CD4-positive, alpha-beta T cell (primary cell): ENCODE measurements around the gene GAPDHS. TPM values are rescaled to one million over a fixed set of nuclear protein-coding genes. Genes with fewer than 3 reads are reported as not detected.

ENCODE experiments used
- ATAC-seq: fragments of 200-7000 bp; cut with Tn5 transposase; one replicate; pipeline ENCODE4 v1.10.0; 2022; ENCODE audit warnings: mild to moderate bottlenecking; ENCODE audit not compliant: poor library complexity
- CTCF ChIA-PET: fragments of 350-600 bp; sonication (Branson Sonifier 250); formaldehyde crosslinking; loops from one replicate; lab custom pipeline; 2021; ENCODE audit warnings: antibody characterized with exemption, inconsistent platforms; lab: Charles Lee
- POLR2A ChIA-PET: fragments of 350-600 bp; sonication (Branson Sonifier 250); formaldehyde crosslinking; loops from one replicate; lab custom pipeline; 2021; ENCODE audit warnings: antibody characterized with exemption, inconsistent platforms; lab: Charles Lee
- DNase-seq, 14 experiments: peaks; one replicate each; pipeline ENCODE4 v3.0.0-alpha.2; 2013 to 2020; ENCODE audit warnings: mixed read lengths in 2 of 14
- H3K27ac ChIP-seq, 2 donors: one replicate each; pipeline versions ENCODE4 v1.5.1 to v1.7.0; 2013; ENCODE audit warnings: low read length in 2 of 2, low read depth in 1 of 2, mild to moderate bottlenecking in 1 of 2
- H3K27me3 ChIP-seq, 2 experiments: 1 replicate in 1 of 2; 2 replicates in 1 of 2; pipeline versions ENCODE4 v1.6.1 to v1.7.0; 2013; ENCODE audit warnings: low read length in 2 of 2, control low read depth in 1 of 2, mild to moderate bottlenecking in 1 of 2, moderate library complexity in 1 of 2; ENCODE audit not compliant: insufficient read depth in 2 of 2, control insufficient read depth in 1 of 2
- H3K36me3 ChIP-seq: one replicate; pipeline ENCODE4 v1.6.1; 2013; ENCODE audit warnings: low read length, control low read depth; ENCODE audit not compliant: insufficient read depth
- H3K4me1 ChIP-seq: one replicate; pipeline ENCODE4 v1.6.1; 2013; ENCODE audit warnings: low read length, control low read depth; ENCODE audit not compliant: insufficient read depth
- H3K4me3 ChIP-seq: one replicate; pipeline ENCODE4 v1.5.1; 2013; ENCODE audit warnings: mild to moderate bottlenecking, low read length, moderate library complexity
- H3K9me3 ChIP-seq, 2 experiments: 1 replicate in 1 of 2; 2 replicates in 1 of 2; pipeline versions ENCODE4 v1.6.1 to v1.7.0; 2013; ENCODE audit warnings: low read length in 2 of 2, mild to moderate bottlenecking in 2 of 2, control low read depth in 1 of 2, moderate library complexity in 1 of 2; ENCODE audit not compliant: control insufficient read depth in 1 of 2, insufficient read depth in 1 of 2
- H3K27ac Mint-ChIP-seq: one replicate; pipeline ENCODE4 v1.8.0; 2020; ENCODE audit warnings: mixed read lengths
- H3K27me3 Mint-ChIP-seq: one replicate; pipeline ENCODE4 v1.8.0; 2021; ENCODE audit warnings: mixed read lengths
- H3K36me3 Mint-ChIP-seq: one replicate; pipeline ENCODE4 v1.8.0; 2021; ENCODE audit warnings: low read depth, mixed read lengths
- H3K4me1 Mint-ChIP-seq: one replicate; pipeline ENCODE4 v1.8.0; 2021; ENCODE audit warnings: low read depth, mixed read lengths
- H3K4me3 Mint-ChIP-seq: one replicate; pipeline ENCODE4 v1.8.0; 2020; ENCODE audit warnings: mild to moderate bottlenecking, mixed read lengths
- H3K9me3 Mint-ChIP-seq: one replicate; pipeline ENCODE4 v1.8.0; 2020; ENCODE audit warnings: mixed read lengths
- intact Hi-C, 2 experiments: fragments of 100-400 bp; cut with DNase I in 1 of 2; cut with micrococcal nuclease in 1 of 2; formaldehyde crosslinking; loops; one replicate each; pipeline versions ENCODE4 v1.15.1 to v1.9.0; 2023 to 2025; cut with DNase I, micrococcal nuclease
- total RNA-seq, 174 experiments: library from RNA in 2 of 174; stranded (reverse) in 2 of 174; gene quantifications; one replicate each; pipeline ENCODE4 v1.2.3 and lab custom pipeline; 2021 to 2026
- TF ChIP-seq, protein P1 (sequence below): fragments of 200-600 bp; IDR thresholded peaks from one replicate; pipeline ENCODE4 v1.8.0; 2022; ENCODE audit warnings: antibody characterized with exemption, mild to moderate bottlenecking

Gene GAPDHS
- total RNA-seq, 2 experiments from 2014 or later = not detected

DNA sequence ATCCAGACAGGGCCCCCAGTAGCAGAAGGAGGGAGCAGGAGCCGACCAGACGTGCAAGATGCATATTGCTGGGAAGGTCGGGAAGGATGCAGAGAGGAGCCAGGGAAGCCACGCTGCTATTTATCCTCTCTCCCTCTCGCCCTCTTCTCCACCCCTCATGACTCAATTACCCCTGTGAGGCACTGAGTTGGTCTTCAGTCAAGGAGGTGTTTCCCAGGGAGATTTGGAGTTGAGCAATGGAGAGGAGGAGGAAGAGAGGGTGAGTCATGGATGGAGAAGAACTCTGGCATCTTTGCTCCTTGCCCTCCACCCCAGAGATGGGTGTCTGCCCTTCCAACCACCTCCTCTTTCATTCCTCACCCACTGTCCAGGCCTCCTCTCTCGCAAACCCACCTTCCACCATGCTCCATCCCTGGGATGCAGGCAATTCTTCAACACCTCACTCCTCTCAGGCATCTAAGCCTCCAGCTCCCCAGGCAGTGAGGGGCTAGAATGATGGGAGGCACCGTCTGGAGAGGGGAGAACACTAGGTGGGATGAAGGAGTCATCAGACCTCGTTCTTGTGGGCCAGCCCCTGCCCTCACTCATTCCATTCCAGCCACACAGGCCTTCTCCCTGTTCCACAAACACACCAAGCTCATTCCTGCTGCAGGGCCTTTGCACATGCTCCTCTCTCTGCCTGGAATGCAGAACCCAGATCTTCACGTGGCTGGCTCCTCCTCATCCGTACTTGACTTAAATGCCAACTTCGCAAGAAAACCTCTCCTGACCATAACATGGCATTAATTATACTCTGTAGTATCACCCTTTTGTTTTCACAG lies 4.8 kb upstream of the GAPDHS start, which contains the start of gene SBSN:
Gene SBSN, minus strand, starts transcription at position 94 of the 821 bp plus-strand sequence. Its CDS starts 30 bp downstream, at position 64.
- Mint-ChIP-seq H3K27ac (no peak within 1 kb of the TSS), H3K36me3 (no peaks in the 10 kb centered on the region), H3K9me3 (no peaks in the 10 kb centered on the region), H3K4me3 (no peak within 1 kb of the TSS), H3K4me1 (peaks cover 5% of the 10 kb centered on the region), H3K27me3 (peaks cover 56% of the 10 kb centered on the region)
- DNase-seq (no peak), ATAC-seq (no peak)
- intact Hi-C loops = no loop called here
- Histone ChIP-seq H3K36me3 (no peaks in the 10 kb centered on the region), H3K9me3 (peaks cover 0 to 12% of the 10 kb centered on the region in 2 experiments), H3K27ac (no peak within 1 kb of the TSS), H3K27me3 (peaks cover 0 to 5% of the 10 kb centered on the region in 2 experiments), H3K4me3 (no peak within 1 kb of the TSS), H3K4me1 (peaks cover 3% of the 10 kb centered on the region)
- ChIA-PET POLR2A (no interaction called here), CTCF (no interaction called here)
- TF ChIP-seq, protein P1, sequence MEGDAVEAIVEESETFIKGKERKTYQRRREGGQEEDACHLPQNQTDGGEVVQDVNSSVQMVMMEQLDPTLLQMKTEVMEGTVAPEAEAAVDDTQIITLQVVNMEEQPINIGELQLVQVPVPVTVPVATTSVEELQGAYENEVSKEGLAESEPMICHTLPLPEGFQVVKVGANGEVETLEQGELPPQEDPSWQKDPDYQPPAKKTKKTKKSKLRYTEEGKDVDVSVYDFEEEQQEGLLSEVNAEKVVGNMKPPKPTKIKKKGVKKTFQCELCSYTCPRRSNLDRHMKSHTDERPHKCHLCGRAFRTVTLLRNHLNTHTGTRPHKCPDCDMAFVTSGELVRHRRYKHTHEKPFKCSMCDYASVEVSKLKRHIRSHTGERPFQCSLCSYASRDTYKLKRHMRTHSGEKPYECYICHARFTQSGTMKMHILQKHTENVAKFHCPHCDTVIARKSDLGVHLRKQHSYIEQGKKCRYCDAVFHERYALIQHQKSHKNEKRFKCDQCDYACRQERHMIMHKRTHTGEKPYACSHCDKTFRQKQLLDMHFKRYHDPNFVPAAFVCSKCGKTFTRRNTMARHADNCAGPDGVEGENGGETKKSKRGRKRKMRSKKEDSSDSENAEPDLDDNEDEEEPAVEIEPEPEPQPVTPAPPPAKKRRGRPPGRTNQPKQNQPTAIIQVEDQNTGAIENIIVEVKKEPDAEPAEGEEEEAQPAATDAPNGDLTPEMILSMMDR = no peak

- Histone ChIP-seq H3K36me3 (no peaks in the 10 kb centered on the region), H3K9me3 (peaks cover 0 to 14% of the 10 kb centered on the region in 2 experiments), H3K4me1 (peaks cover 14% of the 10 kb centered on the region), H3K4me3 (no peak overlapping the region), H3K27me3 (peaks cover 4 to 6% of the 10 kb centered on the region in 2 experiments), H3K27ac (no peak overlapping the region)
- CTCF ChIA-PET = no interaction called here
- DNase-seq (no peak), ATAC-seq (no peak)
- no peaks in the 10 kb centered on the region for H3K36me3 Mint-ChIP-seq
- no peak overlapping the region for H3K4me3 Mint-ChIP-seq
- peaks cover 12% of the 10 kb centered on the region for H3K4me1 Mint-ChIP-seq
- TF ChIP-seq, protein P1 = no peak
- POLR2A ChIA-PET = no interaction called here
- no peak overlapping the region for H3K27ac Mint-ChIP-seq
- intact Hi-C loops = no loop called here
- no peaks in the 10 kb centered on the region for H3K9me3 Mint-ChIP-seq
- peaks cover 59% of the 10 kb centered on the region for H3K27me3 Mint-ChIP-seq
Observed at GRCh38 chr19:35529241-35530218, 3.7 kb upstream of the GAPDHS start.

- H3K36me3 Mint-ChIP-seq = no peaks in the 10 kb centered on the region
- no peak for ATAC-seq
- DNase-seq = no peak
- Histone ChIP-seq H3K27ac (no peak overlapping the region), H3K4me3 (no peak overlapping the region), H3K27me3 (peaks cover 4 to 5% of the 10 kb centered on the region in 2 experiments), H3K36me3 (no peaks in the 10 kb centered on the region), H3K9me3 (peaks cover 0 to 14% of the 10 kb centered on the region in 2 experiments), H3K4me1 (peaks cover 14% of the 10 kb centered on the region)
- TF ChIP-seq, protein P1 = no peak
- ChIA-PET CTCF (no interaction called here), POLR2A (no interaction called here)
- H3K4me1 Mint-ChIP-seq = peaks cover 12% of the 10 kb centered on the region
- no peaks in the 10 kb centered on the region for H3K9me3 Mint-ChIP-seq
- no peak overlapping the region for H3K4me3 Mint-ChIP-seq
- intact Hi-C loops = no loop called here
- peaks cover 59% of the 10 kb centered on the region for H3K27me3 Mint-ChIP-seq
- no peak overlapping the region for H3K27ac Mint-ChIP-seq
Observed at GRCh38 chr19:35531291-35531690, 2.0 kb upstream of the GAPDHS start.
